CD4-positive, alpha-beta T cell treated with Interleukin-1 beta for 1 hour (primary cell): ENCODE measurements around the gene CLEC18B.
"Not testable (repeated sequence)": the region's sequence is repeated elsewhere in the genome, so short reads cannot be mapped to it uniquely, and the experiment has no call there.

Experiments
- DNase-seq, 2 donors: peaks; one replicate each; pipeline ENCODE4 v3.0.0-alpha.2; 2020 to 2022

CLEC18B gene

DNA sequence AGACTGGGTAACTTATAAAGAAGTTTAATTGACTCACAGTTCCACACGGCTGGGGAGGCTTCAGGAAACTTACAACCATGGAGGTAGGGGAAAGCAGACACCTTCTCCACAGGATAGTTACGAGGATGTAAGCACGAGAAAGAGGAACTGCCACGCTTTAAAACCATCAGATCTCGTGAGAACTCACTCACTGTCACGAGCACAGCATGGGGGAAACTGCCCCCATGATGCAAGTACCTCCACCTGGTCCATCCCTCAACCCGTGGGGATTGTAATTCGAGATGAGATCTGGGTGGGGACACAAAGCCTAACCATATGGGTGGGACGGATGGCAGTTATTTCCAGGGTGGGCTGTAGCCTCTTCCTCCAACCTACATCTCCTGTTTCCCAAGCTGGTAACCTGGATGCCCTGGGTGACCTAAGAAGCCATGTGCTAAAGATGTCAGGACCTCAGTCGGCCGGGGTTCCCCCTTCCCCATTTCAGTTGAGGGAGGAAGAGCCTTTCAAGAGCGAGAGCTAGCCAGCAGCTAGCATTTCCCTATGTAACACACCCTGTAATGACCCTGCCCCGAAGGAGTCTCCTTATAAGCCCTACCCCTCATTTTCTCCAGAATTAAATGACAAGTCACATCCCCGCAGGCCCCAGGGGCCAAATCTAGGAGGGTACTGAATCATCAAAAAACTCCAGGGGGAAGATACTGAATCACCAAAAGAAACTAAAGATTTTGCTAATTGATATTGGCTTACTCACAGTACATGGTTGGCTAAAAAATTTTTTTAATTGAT lies 16.9 kb downstream of the CLEC18B start:
- DNase-seq, result not testable (repeated sequence)

DNA sequence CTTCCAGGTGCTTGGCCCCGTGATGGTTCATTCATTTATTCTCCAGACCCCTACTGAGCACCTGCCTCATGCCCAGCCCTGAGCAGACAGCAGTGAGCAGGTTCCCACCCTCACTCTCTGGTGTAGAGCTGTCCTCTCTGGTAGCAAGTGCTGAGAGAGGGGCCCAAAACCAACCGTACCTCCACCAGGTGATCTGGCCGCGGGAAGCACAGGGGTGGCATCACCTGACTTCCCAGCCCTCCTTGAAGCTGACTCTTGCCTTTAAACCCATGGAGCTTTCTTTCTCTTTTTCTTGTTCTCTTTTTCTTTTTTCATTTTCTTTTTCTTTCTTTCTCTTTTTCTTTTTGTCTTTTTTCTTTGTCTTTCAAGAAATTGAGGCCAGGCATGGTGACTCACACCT lies 21.0 kb downstream of the CLEC18B start:
- not testable (repeated sequence) for DNase-seq

DNA sequence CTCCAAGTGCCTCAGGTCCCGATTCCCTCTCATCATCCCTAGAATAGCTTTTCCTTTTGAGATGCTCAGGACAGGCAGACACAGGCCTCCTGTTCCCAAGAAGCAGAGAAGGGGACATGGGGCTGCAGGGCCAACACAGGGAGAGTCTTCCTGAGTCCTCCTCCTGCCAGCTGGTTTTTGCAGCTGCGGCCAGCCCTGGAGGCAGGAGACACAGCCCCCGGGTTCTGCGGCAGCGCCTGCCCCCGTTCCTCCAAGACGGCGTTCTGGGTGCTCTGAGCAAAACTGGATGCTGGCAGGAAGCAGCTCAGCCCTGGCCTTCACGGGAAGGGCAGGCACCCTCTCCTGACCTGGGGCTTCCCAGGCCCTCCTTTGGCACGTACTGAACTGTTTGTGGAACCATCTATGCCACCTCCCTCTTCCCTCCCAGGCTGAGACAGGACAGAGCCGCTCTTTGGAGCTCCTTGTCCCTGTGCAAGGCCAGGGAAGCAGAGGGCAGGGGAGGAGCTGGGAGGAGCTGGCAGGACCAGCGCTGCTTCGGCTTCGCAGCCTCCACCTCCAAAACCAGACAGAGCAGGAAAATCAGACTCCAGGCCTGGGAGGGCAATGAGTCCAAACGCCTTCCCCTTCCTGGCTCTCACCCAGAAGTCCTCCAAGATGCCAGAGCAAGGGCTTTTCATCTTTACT lies 22.9 kb downstream of the CLEC18B start:
- not testable (repeated sequence) for DNase-seq

- DNase-seq, result not testable (repeated sequence)
Measured at GRCh38 chr16:74396521-74397017, 24.7 kb downstream of the CLEC18B start.

GRCh38 chr16:74394604-74395003 lies 26.7 kb downstream of the CLEC18B start:
- not testable (repeated sequence) for DNase-seq

GRCh38 chr16:74394131-74394530 lies 27.1 kb downstream of the CLEC18B start:
- DNase-seq, result not testable (repeated sequence)

DNA sequence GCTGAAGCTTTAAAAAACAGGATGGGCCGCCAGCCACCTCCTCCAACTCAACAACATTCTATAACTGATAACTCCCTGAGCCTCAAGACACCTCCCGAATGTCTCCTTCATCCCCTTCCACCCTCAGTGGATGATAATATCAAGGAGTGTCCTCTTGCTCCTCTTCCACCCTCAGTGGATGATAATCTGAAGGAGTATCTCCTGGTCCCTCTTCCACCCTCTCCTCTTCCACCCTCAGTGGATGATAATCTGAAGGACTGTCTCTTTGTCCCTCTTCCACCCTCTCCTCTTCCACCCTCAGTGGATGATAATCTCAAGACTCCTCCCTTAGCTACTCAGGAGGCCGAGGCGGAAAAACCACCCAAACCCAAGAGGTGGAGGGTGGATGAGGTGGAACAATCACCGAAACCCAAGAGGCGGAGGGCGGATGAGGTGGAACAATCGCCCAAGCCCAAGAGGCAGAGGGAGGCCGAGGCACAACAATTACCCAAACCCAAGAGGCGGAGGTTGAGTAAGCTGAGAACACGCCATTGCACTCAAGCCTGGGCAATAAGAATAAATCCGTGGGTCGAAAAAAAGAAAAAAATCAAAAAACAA lies 29.7 kb downstream of the CLEC18B start:
- DNase-seq, result not testable (repeated sequence)

GRCh38 chr16:74382339-74383034 lies 38.8 kb downstream of the CLEC18B start:
- not testable (repeated sequence) for DNase-seq

- DNase-seq, result not testable (repeated sequence)
Measured at GRCh38 chr16:74373847-74374184, 47.5 kb downstream of the CLEC18B start.

DNA sequence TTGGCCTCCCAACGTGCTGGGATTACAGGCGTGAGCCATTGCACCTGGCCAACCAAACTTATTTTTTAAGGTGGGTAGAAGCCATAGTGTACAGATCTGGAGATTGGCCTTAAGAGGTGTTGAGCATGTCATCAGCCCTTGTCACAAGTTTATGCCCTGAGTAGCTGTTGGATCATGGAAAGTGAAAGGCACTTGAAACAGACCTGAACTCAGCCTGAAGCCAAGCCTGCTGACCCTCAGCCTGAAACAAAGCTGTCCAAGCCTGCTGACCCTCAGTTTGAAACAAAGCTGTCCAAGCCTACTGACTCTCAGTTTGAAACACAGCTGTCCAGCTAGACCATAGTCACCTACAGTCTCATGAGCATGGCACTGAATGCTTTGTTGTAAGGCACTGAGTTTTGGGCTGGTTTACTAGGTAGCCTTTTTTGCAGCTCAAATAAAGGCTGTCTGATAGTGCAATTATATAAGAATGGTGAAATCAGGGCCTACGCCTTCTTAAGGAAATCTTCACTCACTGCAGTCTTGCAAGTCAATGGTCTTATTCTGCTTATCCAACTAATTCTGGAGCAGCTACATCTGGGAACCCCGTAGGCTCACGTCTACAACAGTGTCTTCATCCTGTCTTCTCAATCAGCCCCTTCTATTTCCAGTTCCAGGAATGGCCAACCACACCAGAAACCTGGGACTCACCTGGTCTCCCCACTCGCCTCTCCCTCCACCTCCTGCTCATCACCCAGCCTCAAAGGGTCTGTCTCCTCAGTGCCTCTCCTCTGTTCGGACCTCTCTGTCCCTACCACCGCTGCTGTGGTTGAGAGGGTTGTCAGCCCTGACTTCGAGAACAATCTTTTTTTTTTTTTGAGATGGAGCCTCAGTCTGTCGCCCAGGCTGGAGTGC lies 48.1 kb downstream of the CLEC18B start:
- DNase-seq, result no peak

DNA sequence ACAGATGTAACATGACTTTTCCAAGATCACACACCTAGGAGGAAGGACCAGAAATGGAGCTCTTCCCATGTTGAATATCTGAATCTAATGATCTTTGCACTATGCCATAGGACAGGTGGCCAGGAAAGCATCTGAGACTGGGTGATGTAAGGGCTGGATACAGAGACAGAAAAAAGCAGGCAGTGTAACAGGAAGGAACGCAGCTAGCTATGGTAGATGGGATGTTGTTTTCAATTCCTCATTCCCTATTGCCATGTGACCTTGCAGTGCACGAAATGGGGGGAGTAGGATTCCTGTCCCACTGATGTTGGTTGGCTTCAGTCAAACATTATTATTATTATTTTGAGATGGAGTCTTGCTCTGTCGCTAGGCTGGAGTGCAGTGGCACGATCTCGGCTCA lies 48.9 kb downstream of the CLEC18B start:
- DNase-seq, result no peak

DNA sequence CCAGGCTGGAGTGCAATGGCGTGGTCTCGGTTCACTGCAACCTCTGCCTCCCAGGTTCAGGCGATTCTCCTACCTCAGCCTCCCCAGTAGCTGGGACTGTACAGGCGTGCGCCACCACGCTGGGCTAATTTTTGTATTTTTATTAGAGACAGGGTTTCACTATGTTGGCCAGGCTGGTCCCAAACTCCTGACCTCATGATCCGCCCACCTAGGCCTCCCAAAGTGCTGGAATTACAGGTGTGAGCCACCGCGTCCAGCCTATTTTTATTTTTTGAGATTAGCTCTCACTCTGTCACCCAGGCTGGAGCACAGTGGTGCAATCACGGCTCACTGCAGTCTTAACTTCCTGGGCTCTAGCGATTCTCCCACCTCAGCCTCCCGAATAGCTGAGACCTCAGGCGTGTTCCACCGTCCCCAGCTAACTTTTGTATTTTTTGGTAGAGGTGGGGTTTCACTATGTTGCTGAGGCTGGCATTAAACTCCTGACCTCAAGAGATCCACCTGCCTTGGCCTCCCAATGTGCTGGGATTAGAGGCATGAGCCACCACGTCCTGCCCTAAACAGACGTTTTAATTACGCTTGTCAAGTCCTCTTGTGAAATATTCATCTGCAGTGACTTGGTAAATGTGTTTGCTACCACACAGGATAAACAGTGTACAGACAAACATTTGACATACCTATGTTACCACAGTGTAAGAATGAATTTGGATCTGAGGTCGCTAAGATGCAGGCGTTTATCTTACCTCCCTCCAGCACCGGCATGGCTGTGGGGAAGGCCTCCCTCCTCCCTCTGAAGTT lies 50.7 kb downstream of the CLEC18B start:
- not testable (repeated sequence) for DNase-seq

DNA sequence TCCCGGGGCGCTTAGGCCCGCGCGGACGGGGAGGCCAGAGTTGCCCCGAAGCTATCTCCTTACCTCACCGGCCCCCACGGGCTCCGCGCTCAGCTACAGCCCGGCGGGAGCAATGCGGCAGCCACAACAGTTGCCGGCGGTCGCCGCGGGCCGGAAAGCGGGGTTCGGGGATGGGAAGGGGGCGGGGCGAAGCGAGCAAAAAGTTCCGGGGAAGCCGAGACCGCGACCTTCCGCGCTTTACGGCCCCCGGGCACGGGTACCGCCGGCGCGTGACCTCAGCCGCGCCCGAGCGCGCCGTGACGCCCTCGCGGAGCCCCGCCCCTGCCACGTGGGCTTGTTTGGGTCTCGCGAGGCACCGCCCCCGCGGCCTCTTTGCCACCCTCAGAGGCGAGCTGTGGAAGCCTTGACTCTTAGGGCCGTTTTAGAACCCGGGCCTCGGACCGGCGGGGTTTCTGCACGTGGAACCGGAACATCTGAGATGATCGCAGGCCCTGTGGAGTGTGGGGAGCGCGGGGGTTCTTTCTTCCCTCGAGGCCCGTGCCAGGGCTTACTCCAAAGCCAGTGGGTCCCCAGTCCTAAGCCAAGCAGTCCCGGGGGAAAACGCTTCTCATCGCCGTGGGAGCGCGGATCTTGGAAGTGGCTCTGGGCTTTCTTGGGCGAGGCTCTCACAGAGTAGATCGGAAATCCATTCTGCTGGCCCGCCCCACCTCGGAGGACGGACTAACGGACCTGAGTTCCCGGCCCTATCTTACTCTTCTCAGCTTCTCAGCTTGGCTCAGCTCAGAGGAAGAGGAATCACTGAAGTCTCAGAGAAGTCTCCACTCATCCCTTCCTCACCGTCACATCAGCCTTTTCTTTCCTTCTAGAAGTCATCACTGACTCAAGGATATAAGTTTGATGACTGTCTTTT lies 53.0 kb downstream of the CLEC18B start:
- DNase-seq, result peak; percentile 96 to 100

GRCh38 chr16:74367469-74368001 lies 53.7 kb downstream of the CLEC18B start:
- peak in 1 of 2 donors; percentile 19 for DNase-seq

GRCh38 chr16:74361646-74362610 lies 59.4 kb downstream of the CLEC18B start:
- not testable (repeated sequence) for DNase-seq
